Lung (tissue), 12 donors: ENCODE results near the gene MSRB3. TPM values are rescaled to one million over a fixed set of nuclear protein-coding genes. Genes with fewer than 3 reads are reported as not detected.

ENCODE experiments used
- ATAC-seq: fragments of 200-7000 bp; cut with Tn5 transposase; one replicate; pipeline ENCODE4 v1.9.1; 2020; ENCODE audit warnings: moderate number of reproducible peaks; ENCODE audit not compliant: insufficient read depth, low FRiP score
- DNase-seq, 3 donors: peaks; one replicate each; pipeline ENCODE4 v3.0.0-alpha.2; 2013 to 2017
- H3K27ac ChIP-seq, 2 donors: one replicate each; pipeline ENCODE4 v1.5.1; 2013; ENCODE audit warnings: mild to moderate bottlenecking in 2 of 2, moderate library complexity in 2 of 2, control low read depth in 1 of 2, inconsistent platforms in 1 of 2, low read depth in 1 of 2, low read length in 1 of 2
- H3K27me3 ChIP-seq, 3 donors: one replicate each; pipeline ENCODE4 v1.5.1; 2013; ENCODE audit warnings: low read length in 2 of 3; ENCODE audit not compliant: control insufficient read depth in 3 of 3, insufficient read depth in 3 of 3
- H3K36me3 ChIP-seq, 4 donors: one replicate each; pipeline ENCODE4 v1.5.1; 2013; ENCODE audit warnings: low read length in 4 of 4, mild to moderate bottlenecking in 1 of 4, moderate library complexity in 1 of 4; ENCODE audit not compliant: control insufficient read depth in 4 of 4, insufficient read depth in 4 of 4
- H3K4me1 ChIP-seq, 5 donors: one replicate each; pipeline ENCODE4 v1.5.1; 2013; ENCODE audit warnings: low read length in 5 of 5, mild to moderate bottlenecking in 2 of 5, moderate library complexity in 1 of 5; ENCODE audit not compliant: control insufficient read depth in 5 of 5, insufficient read depth in 5 of 5
- H3K4me3 ChIP-seq: one replicate; pipeline ENCODE4 v1.5.1; 2013; ENCODE audit warnings: mild to moderate bottlenecking, control low read depth, moderate library complexity
- H3K9ac ChIP-seq, 2 donors: one replicate each; pipeline ENCODE4 v1.5.1; 2013; ENCODE audit warnings: low read length in 2 of 2, control low read depth in 1 of 2; ENCODE audit not compliant: insufficient read depth in 1 of 2
- H3K9me3 ChIP-seq, 4 donors: one replicate each; pipeline ENCODE4 v1.5.1; 2013; ENCODE audit warnings: low read length in 3 of 4, mild to moderate bottlenecking in 1 of 4, moderate library complexity in 1 of 4; ENCODE audit not compliant: control insufficient read depth in 4 of 4, insufficient read depth in 3 of 4
- WGBS, 2 donors: extraction: QIAGEN DNeasy Blood & Tissue Kit; methylation state at CpG; one replicate each; pipeline ENCODE4 v1.1.7; 2013; 5-methylcytosine and 5-hydroxymethylcytosine counted together
- polyA plus RNA-seq, 2 donors: library from polyadenylated mRNA; stranded (reverse); fragments of 200-250 nt; gene quantifications; one replicate each; pipeline ENCODE4 v1.2.1, GENCODE V29; 2013
- total RNA-seq, 2 donors: library from RNA; depleted of rRNA in 1 of 2; stranded (reverse); fragments of >200 nt in 1 of 2; gene quantifications; one replicate each; pipeline ENCODE4 v1.2.1, GENCODE V29; 2014 to 2021
- TF ChIP-seq, protein P1 (sequence below): IDR thresholded peaks from 2 replicates; pipeline ENCODE4 v1.5.1; 2012; ENCODE audit warnings: mild to moderate bottlenecking; ENCODE audit errors: control extremely low read depth, extremely low read depth
- donor health status: control.
- donor health status: control.
- donor health status: Bipolar disorder and iron deficiency.
- donor health status: healthy.
- donor health status: DM: yes; HTN: yes; CAD: no.

MSRB3 gene
- total and polyA plus RNA-seq, 4 donors: 11.5 to 41.5 (median 28.3) TPM

DNA sequence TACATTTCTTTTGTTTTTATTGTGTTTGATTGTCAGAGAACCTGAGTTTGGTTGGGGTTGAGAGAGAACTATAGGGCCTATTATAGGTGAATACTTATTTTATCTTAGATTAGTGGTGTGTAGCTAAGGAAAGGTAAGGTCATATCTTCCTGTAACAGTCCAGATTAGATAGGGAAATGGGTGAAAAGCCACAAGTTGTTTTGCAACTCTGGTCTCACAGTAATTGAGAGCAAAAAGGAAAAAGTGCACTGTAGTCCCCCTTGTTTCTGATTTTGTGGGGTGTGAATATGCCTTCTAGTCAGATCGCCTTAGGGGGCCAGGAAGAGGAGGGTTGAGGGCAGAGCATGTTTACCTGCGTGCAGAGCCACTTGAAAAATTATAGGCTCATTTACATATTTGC, 8.9 kb downstream of the MSRB3 start:
- no peaks in the 10 kb centered on the region for H3K27me3 ChIP-seq
- H3K9me3 ChIP-seq: no peaks in the 10 kb centered on the region
- peaks cover 0 to 16% (median 0%) of the 10 kb centered on the region in 5 donors for H3K4me1 ChIP-seq
- no peaks in the 10 kb centered on the region for H3K36me3 ChIP-seq
- TF ChIP-seq, protein P1, sequence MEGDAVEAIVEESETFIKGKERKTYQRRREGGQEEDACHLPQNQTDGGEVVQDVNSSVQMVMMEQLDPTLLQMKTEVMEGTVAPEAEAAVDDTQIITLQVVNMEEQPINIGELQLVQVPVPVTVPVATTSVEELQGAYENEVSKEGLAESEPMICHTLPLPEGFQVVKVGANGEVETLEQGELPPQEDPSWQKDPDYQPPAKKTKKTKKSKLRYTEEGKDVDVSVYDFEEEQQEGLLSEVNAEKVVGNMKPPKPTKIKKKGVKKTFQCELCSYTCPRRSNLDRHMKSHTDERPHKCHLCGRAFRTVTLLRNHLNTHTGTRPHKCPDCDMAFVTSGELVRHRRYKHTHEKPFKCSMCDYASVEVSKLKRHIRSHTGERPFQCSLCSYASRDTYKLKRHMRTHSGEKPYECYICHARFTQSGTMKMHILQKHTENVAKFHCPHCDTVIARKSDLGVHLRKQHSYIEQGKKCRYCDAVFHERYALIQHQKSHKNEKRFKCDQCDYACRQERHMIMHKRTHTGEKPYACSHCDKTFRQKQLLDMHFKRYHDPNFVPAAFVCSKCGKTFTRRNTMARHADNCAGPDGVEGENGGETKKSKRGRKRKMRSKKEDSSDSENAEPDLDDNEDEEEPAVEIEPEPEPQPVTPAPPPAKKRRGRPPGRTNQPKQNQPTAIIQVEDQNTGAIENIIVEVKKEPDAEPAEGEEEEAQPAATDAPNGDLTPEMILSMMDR: no peak
- WGBS, 2 donors: 40 to 66% methylated on average over 2 of the region's 2 CpGs
- no peak for DNase-seq
- H3K9ac ChIP-seq: no peak overlapping the region
- ATAC-seq: no peak
- no peak overlapping the region for H3K4me3 ChIP-seq
- H3K27ac ChIP-seq: no peak overlapping the region

- H3K4me1 ChIP-seq: peaks cover 0 to 16% (median 0%) of the 10 kb centered on the region in 5 donors
- no peak for DNase-seq
- H3K9ac ChIP-seq: no peak overlapping the region
- 97% methylated on average over 2 of the region's 2 CpGs for WGBS, 2 donors
- ATAC-seq: no peak
- no peaks in the 10 kb centered on the region for H3K27me3 ChIP-seq
- no peaks in the 10 kb centered on the region for H3K9me3 ChIP-seq
- TF ChIP-seq, protein P1: no peak
- H3K27ac ChIP-seq: no peak overlapping the region
- H3K36me3 ChIP-seq: no peaks in the 10 kb centered on the region
- H3K4me3 ChIP-seq: no peak overlapping the region
Observed at GRCh38 chr12:65292241-65292640, 13.8 kb downstream of the MSRB3 start.

GRCh38 chr12:65293735-65294134, 15.3 kb downstream of the MSRB3 start:
- H3K4me1 ChIP-seq: peaks cover 0 to 12% (median 0%) of the 10 kb centered on the region in 5 donors
- no peak overlapping the region for H3K27ac ChIP-seq
- no peak overlapping the region for H3K9ac ChIP-seq
- ATAC-seq (no peak), DNase-seq (no peak)
- TF ChIP-seq, protein P1: no peak
- H3K27me3 ChIP-seq: no peaks in the 10 kb centered on the region
- 43 to 91% methylated on average over 1 of the region's 1 CpG for WGBS, 2 donors
- no peak overlapping the region for H3K4me3 ChIP-seq
- no peaks in the 10 kb centered on the region for H3K9me3 ChIP-seq
- H3K36me3 ChIP-seq: no peaks in the 10 kb centered on the region

GRCh38 chr12:65294641-65295262, 16.3 kb downstream of the MSRB3 start:
- H3K27ac ChIP-seq: no peak overlapping the region
- ATAC-seq (no peak), DNase-seq (no peak)
- H3K4me1 ChIP-seq: peaks cover 0 to 19% (median 0%) of the 10 kb centered on the region in 5 donors
- H3K27me3 ChIP-seq: no peaks in the 10 kb centered on the region
- no peak overlapping the region for H3K4me3 ChIP-seq
- no peaks in the 10 kb centered on the region for H3K36me3 ChIP-seq
- H3K9me3 ChIP-seq: no peaks in the 10 kb centered on the region
- 89 to 91% methylated on average over 4 of the region's 4 CpGs for WGBS, 2 donors
- TF ChIP-seq, protein P1: no peak
- no peak overlapping the region for H3K9ac ChIP-seq
